ENCODE results near the gene IL22RA2.

DNA sequence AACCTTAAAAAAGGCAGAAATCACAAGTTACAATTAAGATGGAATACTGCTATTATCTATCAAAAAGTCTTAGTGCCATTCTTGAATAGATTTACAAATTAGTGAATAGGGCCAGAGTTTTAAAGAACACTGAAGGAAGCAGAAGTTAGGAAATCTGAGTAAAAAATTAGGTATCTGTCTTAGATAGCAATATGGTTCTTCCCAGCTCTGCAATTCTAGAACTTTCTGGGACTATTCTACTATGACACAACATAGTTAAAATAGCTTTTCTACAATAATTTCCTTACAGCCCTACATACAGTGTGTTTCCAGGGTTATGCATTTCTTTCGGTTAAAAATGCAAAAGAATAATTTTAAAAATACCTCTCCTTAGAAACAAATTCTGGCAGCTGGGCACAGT, 27.6 kb upstream of the IL22RA2 start:
- TF ChIP-seq, protein P1, sequence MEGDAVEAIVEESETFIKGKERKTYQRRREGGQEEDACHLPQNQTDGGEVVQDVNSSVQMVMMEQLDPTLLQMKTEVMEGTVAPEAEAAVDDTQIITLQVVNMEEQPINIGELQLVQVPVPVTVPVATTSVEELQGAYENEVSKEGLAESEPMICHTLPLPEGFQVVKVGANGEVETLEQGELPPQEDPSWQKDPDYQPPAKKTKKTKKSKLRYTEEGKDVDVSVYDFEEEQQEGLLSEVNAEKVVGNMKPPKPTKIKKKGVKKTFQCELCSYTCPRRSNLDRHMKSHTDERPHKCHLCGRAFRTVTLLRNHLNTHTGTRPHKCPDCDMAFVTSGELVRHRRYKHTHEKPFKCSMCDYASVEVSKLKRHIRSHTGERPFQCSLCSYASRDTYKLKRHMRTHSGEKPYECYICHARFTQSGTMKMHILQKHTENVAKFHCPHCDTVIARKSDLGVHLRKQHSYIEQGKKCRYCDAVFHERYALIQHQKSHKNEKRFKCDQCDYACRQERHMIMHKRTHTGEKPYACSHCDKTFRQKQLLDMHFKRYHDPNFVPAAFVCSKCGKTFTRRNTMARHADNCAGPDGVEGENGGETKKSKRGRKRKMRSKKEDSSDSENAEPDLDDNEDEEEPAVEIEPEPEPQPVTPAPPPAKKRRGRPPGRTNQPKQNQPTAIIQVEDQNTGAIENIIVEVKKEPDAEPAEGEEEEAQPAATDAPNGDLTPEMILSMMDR (IDR thresholded peaks at IDR 0.05; ENCODE audit: low read depth, low read length, missing input control) = no peak
- TF ChIP-seq, protein P2, sequence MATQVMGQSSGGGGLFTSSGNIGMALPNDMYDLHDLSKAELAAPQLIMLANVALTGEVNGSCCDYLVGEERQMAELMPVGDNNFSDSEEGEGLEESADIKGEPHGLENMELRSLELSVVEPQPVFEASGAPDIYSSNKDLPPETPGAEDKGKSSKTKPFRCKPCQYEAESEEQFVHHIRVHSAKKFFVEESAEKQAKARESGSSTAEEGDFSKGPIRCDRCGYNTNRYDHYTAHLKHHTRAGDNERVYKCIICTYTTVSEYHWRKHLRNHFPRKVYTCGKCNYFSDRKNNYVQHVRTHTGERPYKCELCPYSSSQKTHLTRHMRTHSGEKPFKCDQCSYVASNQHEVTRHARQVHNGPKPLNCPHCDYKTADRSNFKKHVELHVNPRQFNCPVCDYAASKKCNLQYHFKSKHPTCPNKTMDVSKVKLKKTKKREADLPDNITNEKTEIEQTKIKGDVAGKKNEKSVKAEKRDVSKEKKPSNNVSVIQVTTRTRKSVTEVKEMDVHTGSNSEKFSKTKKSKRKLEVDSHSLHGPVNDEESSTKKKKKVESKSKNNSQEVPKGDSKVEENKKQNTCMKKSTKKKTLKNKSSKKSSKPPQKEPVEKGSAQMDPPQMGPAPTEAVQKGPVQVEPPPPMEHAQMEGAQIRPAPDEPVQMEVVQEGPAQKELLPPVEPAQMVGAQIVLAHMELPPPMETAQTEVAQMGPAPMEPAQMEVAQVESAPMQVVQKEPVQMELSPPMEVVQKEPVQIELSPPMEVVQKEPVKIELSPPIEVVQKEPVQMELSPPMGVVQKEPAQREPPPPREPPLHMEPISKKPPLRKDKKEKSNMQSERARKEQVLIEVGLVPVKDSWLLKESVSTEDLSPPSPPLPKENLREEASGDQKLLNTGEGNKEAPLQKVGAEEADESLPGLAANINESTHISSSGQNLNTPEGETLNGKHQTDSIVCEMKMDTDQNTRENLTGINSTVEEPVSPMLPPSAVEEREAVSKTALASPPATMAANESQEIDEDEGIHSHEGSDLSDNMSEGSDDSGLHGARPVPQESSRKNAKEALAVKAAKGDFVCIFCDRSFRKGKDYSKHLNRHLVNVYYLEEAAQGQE (IDR thresholded peaks at IDR 0.05) = no peak
- TF ChIP-seq MAX (IDR thresholded peaks at IDR 0.05) = no peak
- TF ChIP-seq TAF1 (conservative IDR thresholded peaks at IDR 0.05) = no peak
- no peak for TF ChIP-seq JUND (IDR thresholded peaks at IDR 0.05)
